ENCODE data around the gene DEFB115.
"Not testable (repeated sequence)": the region's sequence is repeated elsewhere in the genome, so short reads cannot be mapped to it uniquely, and the experiment has no call there.

Gene DEFB115

DNA sequence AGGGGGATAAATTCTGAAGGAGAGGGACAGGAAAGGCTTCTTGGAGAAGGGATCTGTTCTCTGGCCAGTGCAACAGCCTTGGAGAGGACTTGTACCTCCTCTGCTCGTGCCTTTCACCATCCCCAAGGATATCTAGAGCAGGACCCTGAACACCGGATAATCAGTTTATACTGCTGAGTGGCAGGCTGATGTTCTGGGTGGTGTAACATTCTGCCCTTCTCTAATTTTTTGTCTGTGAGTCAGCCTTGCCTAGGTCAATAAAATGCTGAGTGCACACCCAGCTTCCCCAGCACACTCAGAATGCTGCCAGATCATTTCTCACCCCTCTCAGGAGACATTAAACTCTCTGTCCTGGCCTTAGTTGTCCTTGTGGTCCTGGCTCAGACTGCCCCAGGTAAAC is at the start of gene DEFB115:
TSS of gene DEFB115 (plus strand) at position 301 of the 400 bp plus-strand sequence. CDS start at position 301, 0 bp downstream.
- no peak for DNase-seq

GRCh38 chr20:31236953-31237352 is 20.5 kb upstream of the DEFB115 start:
- DNase-seq: no peak

DNA sequence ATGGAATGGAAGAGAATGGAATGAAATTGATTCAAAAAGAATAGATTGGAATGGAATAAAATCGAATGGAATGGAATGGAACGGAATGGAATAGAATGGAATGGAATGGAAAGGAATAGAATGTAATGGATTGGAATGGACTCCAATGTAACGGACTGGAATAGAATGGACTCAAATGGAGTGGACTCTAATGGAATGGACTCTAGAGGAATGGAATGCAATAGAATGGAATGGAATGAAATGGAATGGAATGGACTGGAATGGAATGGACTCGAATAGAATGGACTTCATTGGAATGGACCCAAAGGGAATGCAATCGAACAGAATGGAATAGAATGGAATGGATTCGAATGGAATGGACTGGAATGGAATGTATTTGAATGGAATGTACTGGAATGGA is 19.7 kb upstream of the DEFB115 start:
- no peak for DNase-seq

DNA sequence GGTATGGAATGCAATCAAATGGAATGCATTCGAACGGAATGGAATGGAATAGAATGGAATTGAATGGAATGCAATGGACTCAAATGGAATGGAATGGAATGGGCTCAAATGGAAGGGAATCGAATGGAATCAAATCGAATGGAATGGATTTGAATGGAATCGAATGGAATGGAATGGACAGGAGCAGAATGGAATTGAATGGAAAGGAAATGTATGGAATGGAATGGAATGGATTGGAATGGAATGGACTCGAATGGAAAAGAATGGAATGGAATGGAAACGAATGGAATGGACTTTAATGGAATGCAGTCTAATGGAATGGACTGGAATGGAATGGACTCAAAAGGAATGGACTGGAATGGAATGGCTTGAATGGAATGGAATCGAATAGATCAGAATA is 18.3 kb upstream of the DEFB115 start:
- DNase-seq: no peak

GRCh38 chr20:31256959-31257358 is 505 bp upstream of the DEFB115 start:
- no peak for DNase-seq

- DNase-seq: no peak
Measured at GRCh38 chr20:31260326-31260932, 3.0 kb downstream of the DEFB115 start.

- no peak for DNase-seq
Measured at GRCh38 chr20:31274441-31274840, 17.0 kb downstream of the DEFB115 start.

DNA sequence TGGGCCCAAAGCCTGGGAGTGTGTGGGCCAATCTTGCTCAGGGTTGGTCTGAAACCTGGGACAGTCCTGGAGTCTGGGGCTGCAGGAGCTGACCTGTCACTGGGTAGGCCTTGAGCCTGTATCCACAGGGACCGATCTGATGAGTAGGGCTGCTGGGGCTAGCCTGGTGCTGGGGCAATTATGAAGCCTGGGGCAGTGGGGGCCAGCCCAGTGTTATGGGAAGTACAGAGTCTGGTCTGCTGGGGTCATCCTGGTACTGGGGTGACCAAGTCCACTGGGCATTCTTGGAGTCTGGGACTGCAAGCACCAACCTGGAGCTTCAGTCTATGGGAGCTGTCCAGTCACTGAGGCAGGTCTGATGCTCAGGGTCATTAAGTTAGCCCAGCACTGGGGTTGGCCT is 20.7 kb downstream of the DEFB115 start:
- DNase-seq: no peak

DNA sequence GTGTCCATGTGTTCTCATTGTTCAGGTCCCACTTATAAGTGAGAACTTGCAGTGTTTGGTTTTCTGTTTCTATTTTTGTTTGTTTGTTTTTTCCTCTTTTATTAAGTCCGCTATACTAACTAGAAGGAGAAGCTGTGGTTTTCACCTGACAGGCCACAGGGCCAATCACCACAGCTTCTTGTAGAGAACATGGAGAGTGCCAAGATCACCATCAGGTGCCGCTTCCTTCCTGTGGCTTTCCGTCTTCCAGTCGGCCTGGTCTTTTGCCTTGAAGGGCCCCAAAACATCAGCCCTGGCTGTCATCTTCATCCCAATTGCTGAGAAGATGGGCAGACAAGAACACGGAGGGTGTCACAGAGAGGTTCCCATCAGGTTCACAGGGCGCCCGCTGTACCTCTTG is 27.5 kb downstream of the DEFB115 start:
- not testable (repeated sequence) for DNase-seq

DNA sequence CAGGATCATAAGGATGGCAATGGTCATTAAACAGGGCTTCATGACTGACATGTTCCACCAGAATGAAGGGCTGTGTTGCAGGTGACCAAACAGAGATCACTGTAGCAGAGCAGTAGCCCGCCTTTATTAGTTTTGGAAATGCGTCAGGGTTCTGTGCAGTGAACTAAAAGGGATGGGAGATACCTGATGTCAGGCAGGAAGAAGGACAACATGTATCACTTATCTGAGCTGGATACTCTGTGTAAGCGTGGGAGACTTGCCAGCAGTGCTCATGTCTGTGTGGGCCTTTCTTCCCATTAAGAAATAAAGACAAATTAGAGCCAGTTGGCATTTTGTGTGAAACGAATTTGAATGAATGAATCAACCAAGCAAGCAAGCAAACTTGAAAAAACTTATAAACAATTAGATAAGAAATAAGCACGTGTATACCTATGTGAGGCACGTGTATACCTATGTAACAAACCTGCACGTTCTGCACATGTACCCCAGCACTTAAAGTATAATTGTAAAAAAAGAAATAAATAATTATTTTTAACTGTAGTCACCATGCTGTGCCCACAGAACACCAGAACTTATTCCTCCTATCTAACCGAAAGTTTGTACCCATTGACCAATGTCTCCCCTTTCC is 51.2 kb downstream of the DEFB115 start, which contains the start of gene DEFB116:
TSS of gene DEFB116 (minus strand) at position 51 of the 628 bp plus-strand sequence. CDS start at position 51, 0 bp downstream.
- DNase-seq: no peak

All from DMS79 (cell line).